HUES64 (cell line): ENCODE results near the gene THNSL1.

ENCODE experiments used
- H3K27ac ChIP-seq: 2 replicates; pipeline ENCODE4 v1.7.0; 2013; ENCODE audit warnings: low read depth, low read length, inconsistent platforms
- H3K27me3 ChIP-seq: 2 replicates; pipeline ENCODE4 v1.6.1; 2013; ENCODE audit warnings: mild to moderate bottlenecking, low read length; ENCODE audit not compliant: insufficient read depth
- H3K36me3 ChIP-seq: 2 replicates; pipeline ENCODE4 v1.6.1; 2013; ENCODE audit warnings: mild to moderate bottlenecking, low read length; ENCODE audit not compliant: insufficient read depth
- H3K4me1 ChIP-seq: 2 replicates; pipeline ENCODE4 v1.6.1; 2013; ENCODE audit warnings: mild to moderate bottlenecking, low read length, moderate library complexity; ENCODE audit not compliant: insufficient read depth
- H3K4me3 ChIP-seq: 2 replicates; pipeline ENCODE4 v1.5.1; 2013; ENCODE audit warnings: mild to moderate bottlenecking, low read length, moderate library complexity
- H3K9ac ChIP-seq: 2 replicates; pipeline ENCODE4 v1.6.1; 2013; ENCODE audit warnings: mild to moderate bottlenecking, low read depth, low read length
- H3K9me3 ChIP-seq: 2 replicates; pipeline ENCODE4 v1.6.1; 2013; ENCODE audit warnings: low read depth, low read length; ENCODE audit not compliant: insufficient read depth
- whole genome bisulfite sequencing: fragments of 150-250, 120-280 bp; methylation state at CpG from one replicate; pipeline ENCODE4 v1.1.7; 2013; ENCODE audit warnings: missing lambda C conversion rate; 5-methylcytosine and 5-hydroxymethylcytosine counted together

THNSL1 gene

DNA sequence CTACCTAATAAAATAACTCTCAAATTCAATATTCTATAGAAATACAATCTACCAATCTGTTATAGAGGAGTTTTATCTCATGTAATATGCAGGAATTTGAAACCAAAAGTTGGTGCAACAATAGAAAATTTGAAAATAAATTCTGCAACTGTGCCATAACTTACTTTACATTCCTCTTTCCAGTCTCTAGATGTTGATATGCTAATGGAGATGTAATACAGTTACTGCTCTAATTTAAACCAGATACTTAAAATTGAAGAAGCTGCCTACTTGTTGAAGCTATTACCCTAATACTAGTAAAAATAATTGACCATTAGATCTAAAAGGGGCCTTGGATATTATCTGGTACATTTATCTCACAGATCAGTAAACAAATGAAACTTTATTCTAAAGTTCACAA, 1.8 kb upstream of the THNSL1 start:
- H3K4me1 ChIP-seq = peaks cover 13% of the 10 kb centered on the region; the same call in 1 of the 2 replicates

DNA sequence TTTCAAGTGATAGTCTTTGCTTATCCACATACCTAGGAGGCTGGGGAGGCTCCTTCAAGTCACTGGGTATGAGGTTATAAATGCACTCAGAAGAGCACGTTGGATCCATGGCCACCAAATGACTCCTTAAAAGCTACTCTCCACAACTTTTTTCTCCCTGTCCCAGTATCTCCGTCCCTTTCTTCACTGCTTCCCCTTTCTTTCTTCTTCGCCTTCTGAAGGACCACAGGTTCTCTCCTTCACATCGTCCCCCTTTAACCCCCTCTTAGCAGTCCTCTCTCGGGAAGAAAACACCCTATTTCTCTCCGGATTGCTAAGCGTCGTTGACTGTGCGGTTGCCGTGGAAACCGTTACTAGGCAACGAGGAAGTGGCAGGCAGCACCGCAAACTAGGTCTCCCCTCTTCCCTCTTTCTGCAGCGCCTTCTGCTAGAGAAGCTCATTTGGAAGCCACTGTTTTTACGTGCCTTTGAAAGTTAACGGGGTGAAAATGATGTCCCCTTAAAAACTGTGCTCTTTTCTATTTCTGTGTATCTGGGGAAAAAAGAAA, 510 bp upstream of the THNSL1 start, which contains the start of gene ENKUR:
Gene ENKUR, minus strand, starts transcription at position 331 of the 548 bp plus-strand sequence. Its CDS starts 222 bp downstream, at position 109.
- Histone ChIP-seq H3K9me3 (no peaks in the 10 kb centered on the region), H3K4me3 (peak within 1 kb of the TSS; percentile 75), H3K9ac (peak within 1 kb of the TSS; percentile 94), H3K27ac (peak within 1 kb of the TSS; percentile 86), H3K27me3 (no peaks in the 10 kb centered on the region), H3K4me1 (peaks cover 13% of the 10 kb centered on the region; the same call in 1 of the 2 replicates), H3K36me3 (no peaks in the 10 kb centered on the region)
- WGBS = under 1% methylated on average over 16 of the region's 16 CpGs

More for the DNA sequence above, 1.8 kb upstream of the THNSL1 start:
- Histone ChIP-seq H3K9me3 (no peaks in the 10 kb centered on the region), H3K9ac (no peak overlapping the region), H3K4me3 (no peak overlapping the region), H3K36me3 (no peaks in the 10 kb centered on the region), H3K27ac (no peak overlapping the region), H3K27me3 (no peaks in the 10 kb centered on the region)

DNA sequence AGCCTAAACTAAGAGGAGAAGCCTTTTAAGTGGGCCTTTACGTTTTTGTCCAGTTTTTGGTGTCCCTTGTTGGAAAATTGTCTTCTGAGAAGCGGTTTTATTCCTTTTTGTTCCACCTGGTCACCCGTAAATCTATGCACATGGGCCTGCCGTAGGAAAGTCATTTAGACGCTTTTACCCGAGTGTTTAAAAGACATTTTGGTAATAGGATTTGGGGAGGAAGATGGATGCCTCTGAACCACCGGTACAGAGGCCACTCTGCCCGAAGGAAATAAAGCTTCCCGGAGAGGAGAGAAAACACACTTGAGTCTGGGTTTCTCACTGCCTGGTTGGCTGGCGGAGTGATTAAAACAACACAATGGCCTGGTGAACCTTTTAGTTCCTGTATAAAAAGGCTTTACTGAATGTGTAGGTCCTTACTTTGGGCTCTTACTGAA, 760 bp downstream of the THNSL1 start:
- Histone ChIP-seq H3K4me1 (peaks cover 13% of the 10 kb centered on the region; the same call in 1 of the 2 replicates), H3K36me3 (no peaks in the 10 kb centered on the region), H3K4me3 (peak overlapping the region; percentile 75), H3K27me3 (no peaks in the 10 kb centered on the region), H3K9ac (peak overlapping the region; percentile 94), H3K27ac (peak overlapping the region; percentile 86), H3K9me3 (no peaks in the 10 kb centered on the region)
- WGBS = 16% methylated on average over 10 of the region's 10 CpGs

DNA sequence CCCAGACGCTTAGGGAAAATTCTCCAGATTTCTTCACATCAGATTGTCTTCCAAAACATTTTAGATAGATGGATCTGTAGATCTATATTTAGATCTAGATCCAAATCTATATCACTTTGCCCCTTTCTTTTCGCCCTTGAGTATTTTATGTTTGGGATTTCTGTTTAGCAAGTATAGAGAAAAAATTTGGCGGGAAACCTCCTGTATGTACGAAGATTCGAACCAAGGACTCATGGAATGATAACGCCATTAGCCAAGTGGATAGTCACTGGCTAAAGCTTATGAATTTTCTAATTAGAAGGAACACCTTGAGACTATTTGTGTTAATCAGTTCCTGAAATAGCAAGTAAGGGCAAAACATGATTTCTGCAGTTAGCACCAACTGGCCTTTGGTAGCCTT, 1.2 kb downstream of the THNSL1 start:
- no peaks in the 10 kb centered on the region for H3K9me3 ChIP-seq
- H3K4me1 ChIP-seq = peaks cover 13% of the 10 kb centered on the region; the same call in 1 of the 2 replicates
- H3K4me3 ChIP-seq = peak overlapping the region; percentile 75
- no peaks in the 10 kb centered on the region for H3K36me3 ChIP-seq
- no peaks in the 10 kb centered on the region for H3K27me3 ChIP-seq
- H3K27ac ChIP-seq = no peak overlapping the region
- 98% methylated on average over 5 of the region's 6 CpGs for whole genome bisulfite sequencing
- H3K9ac ChIP-seq = peak overlapping the region; percentile 94; the same call in 1 of the 2 replicates

DNA sequence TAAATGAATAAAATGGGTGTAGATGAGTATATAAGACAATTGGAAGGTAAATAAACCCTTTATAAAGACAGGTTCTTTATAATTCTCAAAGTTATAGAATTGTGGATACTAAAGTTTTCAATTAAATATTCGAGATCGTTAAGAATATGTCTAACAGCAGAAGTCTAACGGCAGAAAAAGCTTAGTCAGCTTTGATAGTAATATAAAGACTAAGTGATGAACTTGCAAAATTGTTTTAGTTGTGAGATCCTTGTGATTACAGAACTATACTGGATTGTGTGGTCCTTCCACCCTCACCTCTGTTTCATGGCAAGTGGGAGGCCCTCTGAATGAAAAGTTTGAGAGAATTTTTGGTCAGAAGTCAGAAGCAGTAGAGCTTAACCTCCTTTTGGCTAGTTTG, 2.3 kb downstream of the THNSL1 start:
- Histone ChIP-seq H3K4me3 (no peak overlapping the region), H3K9ac (no peak overlapping the region), H3K4me1 (peaks cover 13% of the 10 kb centered on the region; the same call in 1 of the 2 replicates), H3K9me3 (no peaks in the 10 kb centered on the region), H3K36me3 (no peaks in the 10 kb centered on the region), H3K27ac (no peak overlapping the region), H3K27me3 (no peaks in the 10 kb centered on the region)
- over 99% methylated on average over 3 of the region's 3 CpGs for WGBS

DNA sequence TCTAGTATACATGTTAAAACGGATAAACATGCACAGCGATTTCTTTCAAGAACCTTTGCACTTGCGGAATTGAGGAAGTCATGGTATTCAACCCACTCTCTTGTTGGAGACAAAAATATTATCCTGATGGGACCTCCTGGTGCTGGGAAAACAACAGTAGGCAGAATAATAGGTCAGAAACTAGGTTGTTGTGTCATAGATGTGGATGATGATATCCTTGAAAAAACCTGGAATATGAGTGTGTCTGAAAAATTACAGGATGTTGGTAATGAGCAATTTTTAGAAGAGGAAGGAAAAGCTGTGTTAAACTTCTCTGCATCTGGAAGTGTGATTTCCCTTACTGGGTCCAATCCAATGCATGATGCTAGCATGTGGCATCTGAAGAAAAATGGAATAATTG, 6.9 kb downstream of the THNSL1 start:
- Histone ChIP-seq H3K4me3 (no peak overlapping the region), H3K9me3 (no peaks in the 10 kb centered on the region), H3K9ac (no peak overlapping the region), H3K36me3 (no peaks in the 10 kb centered on the region), H3K4me1 (no peaks in the 10 kb centered on the region), H3K27ac (no peak overlapping the region), H3K27me3 (no peaks in the 10 kb centered on the region)
- 92% methylated on average over 3 of the region's 3 CpGs for WGBS

DNA sequence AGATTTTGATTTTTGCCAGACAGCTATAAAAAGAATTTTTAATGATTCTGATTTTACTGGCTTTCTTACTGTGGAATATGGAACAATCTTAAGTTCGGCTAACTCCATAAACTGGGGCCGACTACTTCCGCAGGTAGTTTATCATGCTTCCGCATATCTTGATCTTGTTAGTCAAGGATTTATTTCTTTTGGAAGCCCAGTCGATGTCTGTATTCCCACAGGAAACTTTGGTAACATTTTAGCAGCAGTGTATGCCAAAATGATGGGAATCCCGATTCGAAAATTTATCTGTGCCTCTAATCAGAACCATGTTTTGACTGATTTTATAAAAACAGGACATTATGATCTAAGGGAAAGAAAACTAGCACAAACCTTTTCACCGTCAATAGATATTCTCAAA, 8.1 kb downstream of the THNSL1 start:
- Histone ChIP-seq H3K36me3 (no peaks in the 10 kb centered on the region), H3K9ac (no peak overlapping the region), H3K9me3 (no peaks in the 10 kb centered on the region), H3K27me3 (no peaks in the 10 kb centered on the region), H3K4me1 (no peaks in the 10 kb centered on the region), H3K27ac (no peak overlapping the region), H3K4me3 (no peak overlapping the region)
- 95% methylated on average over 7 of the region's 8 CpGs for WGBS

DNA sequence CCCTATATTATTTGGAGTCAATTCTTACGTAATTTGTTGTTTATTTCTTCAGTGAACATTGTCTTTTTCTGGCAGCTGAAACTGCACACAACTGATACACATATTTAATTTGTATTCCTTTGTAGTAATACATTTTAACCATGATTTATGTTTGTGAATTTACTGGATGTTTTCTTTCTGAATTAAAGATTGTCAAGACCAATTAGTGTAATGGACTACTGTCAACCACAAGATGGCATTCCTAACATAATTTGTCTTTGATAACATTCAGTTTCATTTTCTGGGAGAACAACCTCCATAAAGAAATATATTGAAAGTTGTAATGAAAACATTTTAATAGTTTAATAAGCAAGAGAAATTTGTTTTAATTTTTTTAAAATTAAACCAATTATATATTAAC, 10.1 kb downstream of the THNSL1 start:
- 86% methylated on average over 1 of the region's 1 CpG for WGBS

DNA sequence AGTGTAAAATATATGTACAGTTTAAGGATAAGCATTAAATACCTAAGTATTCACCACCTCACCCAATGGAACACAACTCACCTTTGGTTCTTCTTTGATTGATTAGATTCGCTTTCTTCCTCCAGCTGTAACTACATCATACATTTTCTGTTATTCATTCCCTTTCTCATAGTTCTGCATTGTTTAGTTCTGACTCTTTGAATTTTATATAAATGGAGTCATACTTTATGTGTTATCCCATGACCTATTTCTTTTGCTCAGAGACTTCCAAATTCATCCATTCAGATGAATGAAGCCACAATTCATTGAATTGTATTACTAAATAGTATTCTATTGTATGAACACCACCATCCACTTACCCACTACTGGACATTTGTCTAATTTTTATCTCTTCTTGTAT, 12.3 kb downstream of the THNSL1 start:
- 93% methylated on average over 1 of the region's 1 CpG for WGBS
- Histone ChIP-seq H3K27me3 (no peaks in the 10 kb centered on the region), H3K27ac (no peak overlapping the region), H3K4me3 (no peak overlapping the region), H3K9ac (no peak overlapping the region), H3K9me3 (no peaks in the 10 kb centered on the region), H3K36me3 (no peaks in the 10 kb centered on the region), H3K4me1 (no peaks in the 10 kb centered on the region)

More for the DNA sequence above, 10.1 kb downstream of the THNSL1 start:
- H3K36me3 ChIP-seq = no peaks in the 10 kb centered on the region
- H3K9ac ChIP-seq = no peak overlapping the region
- H3K27ac ChIP-seq = no peak overlapping the region
- H3K4me3 ChIP-seq = no peak overlapping the region
- no peaks in the 10 kb centered on the region for H3K27me3 ChIP-seq
- no peaks in the 10 kb centered on the region for H3K9me3 ChIP-seq
- no peaks in the 10 kb centered on the region for H3K4me1 ChIP-seq

DNA sequence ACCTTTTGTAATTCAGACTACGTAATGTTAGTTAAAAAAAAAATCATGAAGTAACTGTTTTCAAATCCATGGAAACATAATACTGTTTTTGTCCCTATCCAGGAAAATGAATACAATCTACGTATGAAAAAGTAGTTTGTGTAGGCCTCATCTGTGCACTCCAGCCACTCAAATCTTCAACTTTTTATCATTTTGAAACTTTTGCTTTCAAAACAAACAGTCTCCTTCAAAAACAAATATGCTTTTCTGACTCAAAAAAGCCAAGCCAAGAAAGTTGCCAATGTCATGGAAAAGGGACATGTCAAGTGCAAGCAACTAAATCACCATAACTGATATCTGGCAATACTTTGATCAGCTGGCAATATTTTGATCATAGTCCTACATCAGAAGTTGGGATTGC, 13.1 kb downstream of the THNSL1 start:
- Histone ChIP-seq H3K36me3 (no peaks in the 10 kb centered on the region), H3K4me3 (no peak overlapping the region), H3K4me1 (no peaks in the 10 kb centered on the region), H3K9ac (no peak overlapping the region), H3K27ac (no peak overlapping the region), H3K9me3 (no peaks in the 10 kb centered on the region), H3K27me3 (no peaks in the 10 kb centered on the region)
- 100% methylated on average over 1 of the region's 2 CpGs for WGBS

DNA sequence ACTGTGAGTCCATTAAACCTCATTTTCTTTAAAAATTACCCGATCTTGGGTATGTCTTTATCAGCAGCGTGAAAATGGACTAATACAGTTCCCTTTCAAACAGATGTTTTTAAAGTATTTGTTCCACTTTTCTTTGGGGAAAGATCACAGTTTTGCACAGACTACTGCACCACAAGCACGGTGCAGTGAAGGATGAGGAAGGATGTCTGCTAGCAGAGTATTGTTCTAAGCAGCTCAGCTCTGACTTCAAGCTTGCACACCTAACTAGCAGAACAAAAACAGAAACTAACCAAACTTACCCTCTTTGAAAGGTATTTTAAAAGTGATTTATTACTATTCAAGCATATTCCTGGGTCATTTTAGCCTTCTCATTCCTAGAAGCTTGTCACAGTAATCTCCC, 20.0 kb downstream of the THNSL1 start:
- no peaks in the 10 kb centered on the region for H3K9me3 ChIP-seq
- H3K27ac ChIP-seq = no peak overlapping the region
- H3K4me1 ChIP-seq = no peaks in the 10 kb centered on the region
- H3K9ac ChIP-seq = no peak overlapping the region
- H3K4me3 ChIP-seq = no peak overlapping the region
- H3K27me3 ChIP-seq = no peaks in the 10 kb centered on the region
- no peaks in the 10 kb centered on the region for H3K36me3 ChIP-seq
- whole genome bisulfite sequencing = 70% methylated on average over 2 of the region's 3 CpGs

DNA sequence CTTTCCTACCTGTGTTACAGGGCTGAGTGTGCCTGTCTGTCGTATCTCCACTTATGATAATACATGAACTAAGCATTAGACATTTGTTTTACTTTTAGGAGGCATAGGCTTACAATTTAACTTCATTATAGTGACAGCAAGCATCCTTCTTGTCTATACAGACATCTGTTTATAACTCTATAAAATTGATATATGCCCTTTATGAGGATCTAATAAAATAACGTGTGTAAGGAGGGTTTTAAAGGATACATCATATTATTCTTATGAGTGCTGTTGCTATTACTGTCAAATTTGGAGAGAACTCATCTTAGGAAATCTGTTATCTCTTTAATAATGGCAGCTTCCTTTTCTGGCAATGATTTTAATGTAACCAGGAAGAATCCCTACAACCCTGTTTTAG, 21.9 kb downstream of the THNSL1 start:
- Histone ChIP-seq H3K4me1 (no peaks in the 10 kb centered on the region), H3K4me3 (no peak overlapping the region), H3K36me3 (no peaks in the 10 kb centered on the region), H3K9me3 (no peaks in the 10 kb centered on the region), H3K9ac (no peak overlapping the region), H3K27ac (no peak overlapping the region), H3K27me3 (no peaks in the 10 kb centered on the region)
- WGBS = 90% methylated on average over 2 of the region's 2 CpGs
